CD4-positive, alpha-beta T cell (primary cell): ENCODE data around the gene MICAL2. TPM values are rescaled to one million over a fixed set of nuclear protein-coding genes. Genes with fewer than 3 reads are reported as not detected.

Experiments
- ATAC-seq: fragments of 200-7000 bp; cut with Tn5 transposase; one replicate; pipeline ENCODE4 v1.10.0; 2022; ENCODE audit warnings: mild to moderate bottlenecking; ENCODE audit not compliant: poor library complexity
- CTCF ChIA-PET: fragments of 350-600 bp; sonication (Branson Sonifier 250); formaldehyde crosslinking; loops from one replicate; lab custom pipeline; 2021; ENCODE audit warnings: antibody characterized with exemption, inconsistent platforms; lab: Charles Lee
- POLR2A ChIA-PET: fragments of 350-600 bp; sonication (Branson Sonifier 250); formaldehyde crosslinking; loops from one replicate; lab custom pipeline; 2021; ENCODE audit warnings: antibody characterized with exemption, inconsistent platforms; lab: Charles Lee
- DNase-seq, 14 experiments: peaks; one replicate each; pipeline ENCODE4 v3.0.0-alpha.2; 2013 to 2020; ENCODE audit warnings: mixed read lengths in 2 of 14
- H3K27ac ChIP-seq, 2 donors: one replicate each; pipeline versions ENCODE4 v1.5.1 to v1.7.0; 2013; ENCODE audit warnings: low read length in 2 of 2, low read depth in 1 of 2, mild to moderate bottlenecking in 1 of 2
- H3K27me3 ChIP-seq, 2 experiments: 1 replicate in 1 of 2; 2 replicates in 1 of 2; pipeline versions ENCODE4 v1.6.1 to v1.7.0; 2013; ENCODE audit warnings: low read length in 2 of 2, control low read depth in 1 of 2, mild to moderate bottlenecking in 1 of 2, moderate library complexity in 1 of 2; ENCODE audit not compliant: insufficient read depth in 2 of 2, control insufficient read depth in 1 of 2
- H3K36me3 ChIP-seq: one replicate; pipeline ENCODE4 v1.6.1; 2013; ENCODE audit warnings: low read length, control low read depth; ENCODE audit not compliant: insufficient read depth
- H3K4me1 ChIP-seq: one replicate; pipeline ENCODE4 v1.6.1; 2013; ENCODE audit warnings: low read length, control low read depth; ENCODE audit not compliant: insufficient read depth
- H3K4me3 ChIP-seq: one replicate; pipeline ENCODE4 v1.5.1; 2013; ENCODE audit warnings: mild to moderate bottlenecking, low read length, moderate library complexity
- H3K9me3 ChIP-seq, 2 experiments: 1 replicate in 1 of 2; 2 replicates in 1 of 2; pipeline versions ENCODE4 v1.6.1 to v1.7.0; 2013; ENCODE audit warnings: low read length in 2 of 2, mild to moderate bottlenecking in 2 of 2, control low read depth in 1 of 2, moderate library complexity in 1 of 2; ENCODE audit not compliant: control insufficient read depth in 1 of 2, insufficient read depth in 1 of 2
- H3K27ac Mint-ChIP-seq: one replicate; pipeline ENCODE4 v1.8.0; 2020; ENCODE audit warnings: mixed read lengths
- H3K27me3 Mint-ChIP-seq: one replicate; pipeline ENCODE4 v1.8.0; 2021; ENCODE audit warnings: mixed read lengths
- H3K36me3 Mint-ChIP-seq: one replicate; pipeline ENCODE4 v1.8.0; 2021; ENCODE audit warnings: low read depth, mixed read lengths
- H3K4me1 Mint-ChIP-seq: one replicate; pipeline ENCODE4 v1.8.0; 2021; ENCODE audit warnings: low read depth, mixed read lengths
- H3K4me3 Mint-ChIP-seq: one replicate; pipeline ENCODE4 v1.8.0; 2020; ENCODE audit warnings: mild to moderate bottlenecking, mixed read lengths
- H3K9me3 Mint-ChIP-seq: one replicate; pipeline ENCODE4 v1.8.0; 2020; ENCODE audit warnings: mixed read lengths
- CTCF ChIP-seq: fragments of 200-600 bp; IDR thresholded peaks from one replicate; pipeline ENCODE4 v1.8.0; 2022; ENCODE audit warnings: antibody characterized with exemption, mild to moderate bottlenecking
- intact Hi-C, 2 experiments: fragments of 100-400 bp; cut with DNase I in 1 of 2; cut with micrococcal nuclease in 1 of 2; formaldehyde crosslinking; loops; one replicate each; pipeline versions ENCODE4 v1.15.1 to v1.9.0; 2023 to 2025; cut with DNase I, micrococcal nuclease
- total RNA-seq, 174 experiments: library from RNA in 2 of 174; stranded (reverse) in 2 of 174; gene quantifications; one replicate each; pipeline ENCODE4 v1.2.3 and lab custom pipeline; 2021 to 2026

MICAL2 gene
- total RNA-seq, 2 experiments from 2014 or later, result 12.8 to 14.1 TPM

- Mint-ChIP-seq H3K27ac (no peak overlapping the region), H3K36me3 (peaks cover 38% of the 10 kb centered on the region), H3K9me3 (no peaks in the 10 kb centered on the region), H3K27me3 (no peaks in the 10 kb centered on the region), H3K4me1 (peaks cover 52% of the 10 kb centered on the region), H3K4me3 (no peak overlapping the region)
- intact Hi-C loops, result no loop called here
- no peak for TF ChIP-seq CTCF
- H3K4me3 ChIP-seq, result no peak overlapping the region
- no peaks in the 10 kb centered on the region for H3K27me3 ChIP-seq
- peaks cover 40% of the 10 kb centered on the region for H3K4me1 ChIP-seq
- ATAC-seq (no peak), DNase-seq (no peak)
- POLR2A ChIA-PET, result interaction anchor here (2.4 kb wide), 1 partner anchor 24 kb away, joined by 9 read pairs; no protein-coding TSS in a partner anchor
- H3K27ac ChIP-seq, result no peak overlapping the region
- no peaks in the 10 kb centered on the region for H3K9me3 ChIP-seq
- H3K36me3 ChIP-seq, result peaks cover 40% of the 10 kb centered on the region
- CTCF ChIA-PET, result interaction anchor here (0.6 to 1.1 kb wide), 2 partner anchors 30 to 358 kb away, joined by 3 read pairs; no protein-coding TSS in a partner anchor
These were observed 109.4 kb downstream of the MICAL2 start for GRCh38 chr11:12219757-12220156.

- intact Hi-C loops, result no loop called here
- no peak overlapping the region for H3K4me3 Mint-ChIP-seq
- peaks cover 37% of the 10 kb centered on the region for H3K36me3 Mint-ChIP-seq
- no peak for DNase-seq
- no peaks in the 10 kb centered on the region for H3K27me3 Mint-ChIP-seq
- no peak overlapping the region for H3K27ac ChIP-seq
- H3K9me3 ChIP-seq, result no peaks in the 10 kb centered on the region
- H3K9me3 Mint-ChIP-seq, result no peaks in the 10 kb centered on the region
- H3K4me1 Mint-ChIP-seq, result peaks cover 57% of the 10 kb centered on the region
- ChIA-PET POLR2A (interaction anchor here (2.4 kb wide), 1 partner anchor 24 kb away, joined by 9 read pairs; no protein-coding TSS in a partner anchor), CTCF (interaction anchor here (1.1 kb wide), 1 partner anchor 31 kb away, joined by 3 read pairs; no protein-coding TSS in a partner anchor)
- no peaks in the 10 kb centered on the region for H3K27me3 ChIP-seq
- TF ChIP-seq CTCF, result no peak
- peaks cover 38% of the 10 kb centered on the region for H3K36me3 ChIP-seq
- H3K27ac Mint-ChIP-seq, result no peak overlapping the region
- H3K4me3 ChIP-seq, result no peak overlapping the region
- peaks cover 45% of the 10 kb centered on the region for H3K4me1 ChIP-seq
- ATAC-seq, result no peak
These were observed 109.9 kb downstream of the MICAL2 start for GRCh38 chr11:12220305-12220704.

GRCh38 chr11:12221051-12221535, 110.7 kb downstream of the MICAL2 start:
- peaks cover 35% of the 10 kb centered on the region for H3K36me3 ChIP-seq
- peaks cover 30% of the 10 kb centered on the region for H3K36me3 Mint-ChIP-seq
- no peak for DNase-seq
- H3K27me3 Mint-ChIP-seq, result no peaks in the 10 kb centered on the region
- no peak overlapping the region for H3K27ac ChIP-seq
- H3K9me3 Mint-ChIP-seq, result no peaks in the 10 kb centered on the region
- no peak overlapping the region for H3K4me3 ChIP-seq
- H3K4me1 ChIP-seq, result peaks cover 51% of the 10 kb centered on the region
- no peaks in the 10 kb centered on the region for H3K9me3 ChIP-seq
- peak overlapping the region; percentile 92 for H3K27ac Mint-ChIP-seq
- ChIA-PET POLR2A (interaction anchor here (2.4 kb wide), 1 partner anchor 25 kb away, joined by 9 read pairs; no protein-coding TSS in a partner anchor), CTCF (interaction anchor here (0.7 to 1.2 kb wide), 2 partner anchors 15 to 16 kb away, joined by 3 read pairs; no protein-coding TSS in a partner anchor)
- H3K4me3 Mint-ChIP-seq, result no peak overlapping the region
- H3K4me1 Mint-ChIP-seq, result peaks cover 57% of the 10 kb centered on the region
- ATAC-seq, result no peak
- H3K27me3 ChIP-seq, result no peaks in the 10 kb centered on the region
- intact Hi-C loops, result no loop called here
- TF ChIP-seq CTCF, result no peak
